Fibroblast of lung (primary cell): ENCODE measurements around the gene NMNAT3. TPM values are rescaled to one million over a fixed set of nuclear protein-coding genes. Genes with fewer than 3 reads are reported as not detected.

Source experiments
- DNase-seq, 2 donors: peaks; one replicate each; pipeline versions ENCODE4 v3.0.0 to v3.0.0-alpha.2; 2010; ENCODE audit warnings: low read depth in 2 of 2
- H2AFZ ChIP-seq: 2 replicates; pipeline ENCODE4 v1.5.1; 2012; ENCODE audit warnings: low read length, control low read depth, inconsistent platforms
- H3K27ac ChIP-seq: 2 replicates; pipeline ENCODE4 v1.5.1; 2011; ENCODE audit warnings: low read length, control low read depth; ENCODE audit not compliant: insufficient read depth
- H3K27me3 ChIP-seq: 2 replicates; pipeline ENCODE4 v1.5.1; 2011; ENCODE audit warnings: mild to moderate bottlenecking, low read length; ENCODE audit not compliant: control insufficient read depth, insufficient read depth
- H3K36me3 ChIP-seq: 2 replicates; pipeline ENCODE4 v1.5.1; 2011; ENCODE audit warnings: low read length; ENCODE audit not compliant: control insufficient read depth, insufficient read depth
- H3K4me1 ChIP-seq: 2 replicates; pipeline ENCODE4 v1.5.1; 2011; ENCODE audit warnings: low read length; ENCODE audit not compliant: control insufficient read depth, insufficient read depth; ENCODE audit errors: extremely low read depth
- H3K4me2 ChIP-seq: 2 replicates; pipeline ENCODE4 v1.5.1; 2011; ENCODE audit warnings: low read length, control low read depth; ENCODE audit not compliant: insufficient read depth; ENCODE audit errors: extremely low read depth
- H3K4me3 ChIP-seq, 4 experiments: fragments of 200-600 bp in 1 of 4; sonication (generic) in 1 of 4; replicated peaks in 1 of 4; 2 replicates each; pipeline ENCODE4 v1.5.1; 2011 to 2016; ENCODE audit warnings: low read length in 4 of 4, low read depth in 3 of 4, mild to moderate bottlenecking in 3 of 4, control low read depth in 2 of 4, inconsistent platforms in 1 of 4, mixed read lengths in 1 of 4; ENCODE audit not compliant: insufficient read depth in 1 of 4; ENCODE audit errors: control extremely low read depth in 1 of 4
- H3K79me2 ChIP-seq: 2 replicates; pipeline ENCODE4 v1.5.1; 2012; ENCODE audit warnings: mild to moderate bottlenecking, low read length, inconsistent platforms; ENCODE audit not compliant: control insufficient read depth, insufficient read depth
- H3K9ac ChIP-seq: 2 replicates; pipeline ENCODE4 v1.5.1; 2011; ENCODE audit warnings: mild to moderate bottlenecking, low read length, control low read depth; ENCODE audit not compliant: insufficient read depth
- H3K9me3 ChIP-seq: 2 replicates; pipeline ENCODE4 v1.5.1; 2012; ENCODE audit warnings: low read depth, low read length; ENCODE audit not compliant: control insufficient read depth, insufficient read depth
- H4K20me1 ChIP-seq: 2 replicates; pipeline ENCODE4 v1.5.1; 2011; ENCODE audit warnings: low read length; ENCODE audit not compliant: control insufficient read depth, insufficient read depth; ENCODE audit errors: extremely low read depth
- EZH2 ChIP-seq: IDR thresholded peaks from 2 replicates; pipeline ENCODE4 v1.5.1; 2012; ENCODE audit warnings: low read length, control low read depth, mild to moderate bottlenecking; ENCODE audit errors: missing control alignments
- polyA plus RNA-seq, 2 donors: library from polyadenylated mRNA; depleted of rRNA in 1 of 2; stranded (reverse) in 1 of 2; unstranded in 1 of 2; fragments of >200 nt; gene quantifications; 2 replicates each; pipeline ENCODE4 v1.2.1, GENCODE V29; 2011 to 2012; ENCODE audit warnings: missing spikeins in 1 of 2
- total RNA-seq: library from RNA; depleted of rRNA; stranded (reverse); fragments of >200 nt; gene quantifications from 2 replicates; pipeline ENCODE4 v1.2.1, GENCODE V29; 2014
- TF ChIP-seq, protein P1 (sequence below), 2 donors: IDR thresholded peaks in 1 of 2; conservative IDR thresholded peaks in 1 of 2; 1 replicate in 1 of 2; 2 replicates in 1 of 2; pipeline ENCODE4 v1.5.1; 2011 to 2012; ENCODE audit warnings: low read length in 2 of 2, control low read depth in 1 of 2, inconsistent platforms in 1 of 2, low read depth in 1 of 2, mild to moderate bottlenecking in 1 of 2

NMNAT3 gene
- total and polyA plus RNA-seq, 2 donors (not counting 1 experiment from before 2014, with no cell fraction given), result 0.68 to 2.5 TPM

DNA sequence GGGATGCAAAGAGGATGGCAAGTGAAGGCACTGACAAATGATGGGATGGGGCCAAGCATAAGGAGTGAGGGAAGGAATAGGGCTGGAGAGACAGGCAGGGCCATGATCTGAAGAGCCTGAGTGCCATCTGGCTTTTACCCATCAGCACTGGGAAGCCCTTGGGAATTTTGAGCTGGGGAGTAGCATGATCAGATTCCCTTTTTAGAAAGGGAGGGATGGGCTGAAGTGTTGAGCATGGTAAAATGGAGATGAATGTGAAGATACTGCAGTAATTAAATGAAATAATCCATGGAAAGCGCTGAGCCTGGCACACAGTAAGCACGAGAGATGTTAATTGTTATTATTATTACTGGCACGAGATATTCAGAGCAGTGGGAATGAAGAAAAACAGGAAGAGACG lies 148.1 kb downstream of the NMNAT3 start:
- no peak overlapping the region for H3K27ac ChIP-seq
- H4K20me1 ChIP-seq, result no peaks in the 10 kb centered on the region
- H3K9ac ChIP-seq, result no peak overlapping the region
- no peaks in the 10 kb centered on the region for H3K27me3 ChIP-seq
- peaks cover 3% of the 10 kb centered on the region for H3K4me1 ChIP-seq
- H3K9me3 ChIP-seq, result no peaks in the 10 kb centered on the region
- no peak for DNase-seq
- no peak overlapping the region for H3K4me3 ChIP-seq
- H3K4me2 ChIP-seq, result no peak overlapping the region
- H3K36me3 ChIP-seq, result no peaks in the 10 kb centered on the region
- TF ChIP-seq EZH2, result no peak
- TF ChIP-seq, protein P1, sequence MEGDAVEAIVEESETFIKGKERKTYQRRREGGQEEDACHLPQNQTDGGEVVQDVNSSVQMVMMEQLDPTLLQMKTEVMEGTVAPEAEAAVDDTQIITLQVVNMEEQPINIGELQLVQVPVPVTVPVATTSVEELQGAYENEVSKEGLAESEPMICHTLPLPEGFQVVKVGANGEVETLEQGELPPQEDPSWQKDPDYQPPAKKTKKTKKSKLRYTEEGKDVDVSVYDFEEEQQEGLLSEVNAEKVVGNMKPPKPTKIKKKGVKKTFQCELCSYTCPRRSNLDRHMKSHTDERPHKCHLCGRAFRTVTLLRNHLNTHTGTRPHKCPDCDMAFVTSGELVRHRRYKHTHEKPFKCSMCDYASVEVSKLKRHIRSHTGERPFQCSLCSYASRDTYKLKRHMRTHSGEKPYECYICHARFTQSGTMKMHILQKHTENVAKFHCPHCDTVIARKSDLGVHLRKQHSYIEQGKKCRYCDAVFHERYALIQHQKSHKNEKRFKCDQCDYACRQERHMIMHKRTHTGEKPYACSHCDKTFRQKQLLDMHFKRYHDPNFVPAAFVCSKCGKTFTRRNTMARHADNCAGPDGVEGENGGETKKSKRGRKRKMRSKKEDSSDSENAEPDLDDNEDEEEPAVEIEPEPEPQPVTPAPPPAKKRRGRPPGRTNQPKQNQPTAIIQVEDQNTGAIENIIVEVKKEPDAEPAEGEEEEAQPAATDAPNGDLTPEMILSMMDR (conservative IDR thresholded peaks at IDR 0.05 in 1 of 2, IDR thresholded peaks at IDR 0.05 in 1 of 2; ENCODE audit: low read depth in 1 of 2, low read length in 2 of 2), result no peak
- H3K79me2 ChIP-seq, result no peaks in the 10 kb centered on the region
- no peak overlapping the region for H2AFZ ChIP-seq

DNA sequence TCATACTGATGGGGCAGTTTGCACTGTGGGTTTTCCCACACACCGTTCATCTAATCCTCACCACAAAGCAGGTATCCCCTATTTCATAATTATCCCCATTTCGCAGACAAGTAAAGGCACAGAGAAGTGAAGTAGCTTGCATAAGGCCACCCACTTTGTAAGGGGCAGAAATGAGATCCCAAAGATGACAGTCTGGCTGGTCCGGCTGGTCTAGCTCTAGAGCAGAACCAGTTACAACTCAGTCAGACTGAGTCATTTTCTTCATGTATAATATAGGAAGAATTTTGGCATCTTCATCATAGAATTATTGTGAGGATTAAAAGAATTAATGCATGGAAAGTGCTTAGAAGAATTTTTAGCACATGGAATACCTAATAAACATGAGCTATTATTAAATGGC lies 148.8 kb downstream of the NMNAT3 start:
- DNase-seq, result no peak
- Histone ChIP-seq H4K20me1 (no peaks in the 10 kb centered on the region), H3K9me3 (no peaks in the 10 kb centered on the region), H3K4me2 (no peak overlapping the region), H3K27ac (no peak overlapping the region), H3K79me2 (no peaks in the 10 kb centered on the region), H3K9ac (no peak overlapping the region), H3K36me3 (no peaks in the 10 kb centered on the region), H3K27me3 (no peaks in the 10 kb centered on the region), H3K4me3 (no peak overlapping the region), H2AFZ (no peak overlapping the region), H3K4me1 (no peaks in the 10 kb centered on the region)
- TF ChIP-seq EZH2, result no peak
- TF ChIP-seq, protein P1 (conservative IDR thresholded peaks at IDR 0.05 in 1 of 2, IDR thresholded peaks at IDR 0.05 in 1 of 2; ENCODE audit: low read depth in 1 of 2, low read length in 2 of 2), result no peak

DNA sequence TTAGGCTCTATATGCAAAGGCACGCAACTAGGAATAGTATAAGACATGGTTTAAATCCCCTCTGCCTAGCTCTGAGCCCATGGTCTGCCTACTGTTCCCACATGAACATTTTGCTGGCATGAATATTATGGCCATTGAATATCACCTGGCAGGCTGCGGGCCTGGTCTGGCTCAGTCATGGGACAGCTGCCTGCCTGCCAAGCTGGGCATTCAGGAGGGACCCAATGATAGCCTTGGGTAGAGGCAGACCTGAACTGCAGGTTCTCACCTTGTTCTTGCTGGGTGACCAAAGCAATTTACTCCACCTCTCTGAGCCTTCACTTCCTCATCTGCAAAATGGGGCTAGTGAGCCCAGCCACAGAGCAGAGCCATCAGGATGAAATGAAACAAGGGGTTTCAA lies 149.5 kb downstream of the NMNAT3 start:
- H3K4me1 ChIP-seq, result no peaks in the 10 kb centered on the region
- no peaks in the 10 kb centered on the region for H4K20me1 ChIP-seq

More for the DNA sequence above, 149.5 kb downstream of the NMNAT3 start:
- Histone ChIP-seq H3K27ac (no peak overlapping the region), H3K4me3 (no peak overlapping the region), H3K27me3 (no peaks in the 10 kb centered on the region), H3K36me3 (no peaks in the 10 kb centered on the region), H3K4me2 (no peak overlapping the region), H3K9me3 (no peaks in the 10 kb centered on the region), H3K79me2 (no peaks in the 10 kb centered on the region), H2AFZ (no peak overlapping the region), H3K9ac (no peak overlapping the region)
- TF ChIP-seq, protein P1 (conservative IDR thresholded peaks at IDR 0.05 in 1 of 2, IDR thresholded peaks at IDR 0.05 in 1 of 2; ENCODE audit: low read depth in 1 of 2, low read length in 2 of 2), result no peak
- no peak for TF ChIP-seq EZH2
- no peak for DNase-seq
